SK-N-SH (cell line): ENCODE results near the gene HCAR2. TPM values are rescaled to one million over a fixed set of nuclear protein-coding genes. Genes with fewer than 3 reads are reported as not detected.
"Not testable (repeated sequence)": the region's sequence is repeated elsewhere in the genome, so short reads cannot be mapped to it uniquely, and the experiment has no call there.

Experiments
- CTCF ChIA-PET: fragments of 300-600, 350-600 bp; formaldehyde crosslinking; extraction: SDS; loops from one replicate; lab custom pipeline; 2021; lab: Yijun Ruan, JAX
- POLR2A ChIA-PET: fragments of 350-600 bp; sonication (Branson Sonifier 250); formaldehyde crosslinking; extraction: SDS; loops from one replicate; lab custom pipeline; 2020; ENCODE audit warnings: antibody characterized with exemption, inconsistent platforms; lab: Yijun Ruan, JAX
- DNase-seq: peaks from one replicate; pipeline ENCODE4 v3.0.0; 2012
- H2AFZ ChIP-seq: fragments of 200-600 bp; sonication (generic); 2 replicates; pipeline ENCODE4 v1.8.1; 2016; ENCODE audit warnings: antibody characterized with exemption, mild to moderate bottlenecking, low read depth
- H3F3A ChIP-seq: fragments of 200-600 bp; sonication (generic); replicated peaks from 2 replicates; pipeline ENCODE3; 2016; ENCODE audit warnings: antibody characterized with exemption, mild to moderate bottlenecking; ENCODE audit not compliant: insufficient read depth
- H3K27ac ChIP-seq, 2 experiments: fragments of 200-500 bp in 1 of 2; fragments of 200-600 bp in 1 of 2; sonication (Bioruptor generic) in 1 of 2; sonication (generic), shearing (Covaris generic) in 1 of 2; 2 replicates each; pipeline versions ENCODE4 v1.5.1 to v1.6.1; 2014 to 2016; ENCODE audit warnings: low read depth in 2 of 2, inconsistent platforms in 1 of 2, low read length in 1 of 2, mild to moderate bottlenecking in 1 of 2, mixed read lengths in 1 of 2
- H3K27me3 ChIP-seq: fragments of 200-600 bp; sonication (generic), shearing (Covaris generic); 2 replicates; pipeline ENCODE4 v1.6.1; 2016; ENCODE audit warnings: mixed run types; ENCODE audit not compliant: insufficient read depth
- H3K36me3 ChIP-seq, 2 experiments: fragments of 200-500 bp in 1 of 2; fragments of 200-600 bp in 1 of 2; sonication (Bioruptor generic) in 1 of 2; sonication (generic) in 1 of 2; replicated peaks in 1 of 2; 2 replicates each; pipeline versions ENCODE3 to v1.5.1; 2014 to 2016; ENCODE audit warnings: low read length in 1 of 2, mild to moderate bottlenecking in 1 of 2; ENCODE audit not compliant: insufficient read depth in 2 of 2, control insufficient read depth in 1 of 2
- H3K4me1 ChIP-seq, 2 experiments: fragments of 200-500 bp in 1 of 2; fragments of 200-600 bp in 1 of 2; sonication (Bioruptor generic) in 1 of 2; sonication (generic), shearing (Covaris generic) in 1 of 2; 2 replicates each; pipeline versions ENCODE4 v1.5.1 to v1.6.1; 2014 to 2016; ENCODE audit warnings: low read depth in 1 of 2, low read length in 1 of 2, mixed run types in 1 of 2; ENCODE audit not compliant: insufficient read depth in 2 of 2, control insufficient read depth in 1 of 2
- H3K4me2 ChIP-seq: fragments of 200-600 bp; sonication (generic), shearing (Covaris generic); 2 replicates; pipeline ENCODE4 v1.6.1; 2017; ENCODE audit warnings: mixed run types
- H3K4me3 ChIP-seq, 2 experiments: fragments of 200-500 bp in 1 of 2; fragments of 200-600 bp in 1 of 2; sonication (Bioruptor generic) in 1 of 2; sonication (generic), shearing (Covaris generic) in 1 of 2; 2 replicates each; pipeline versions ENCODE4 v1.5.1 to v1.8.1; 2014 to 2016; ENCODE audit warnings: low read depth in 2 of 2, inconsistent platforms in 1 of 2, low read length in 1 of 2, mild to moderate bottlenecking in 1 of 2, mixed read lengths in 1 of 2, moderate library complexity in 1 of 2
- H3K79me2 ChIP-seq: fragments of 200-600 bp; sonication (generic); 2 replicates; pipeline ENCODE4 v1.8.1; 2017; ENCODE audit warnings: mild to moderate bottlenecking; ENCODE audit not compliant: insufficient read depth
- H3K9ac ChIP-seq: fragments of 200-600 bp; sonication (generic); 2 replicates; pipeline ENCODE4 v1.6.1; 2017; ENCODE audit warnings: mixed run types
- H3K9me2 ChIP-seq: fragments of 200-600 bp; sonication (generic); 2 replicates; pipeline ENCODE4 v1.6.1; 2017; ENCODE audit warnings: mixed run types
- H3K9me3 ChIP-seq: fragments of 200-600 bp; sonication (generic); 2 replicates; pipeline ENCODE4 v1.6.1; 2017; ENCODE audit warnings: mixed run types, mild to moderate bottlenecking, moderate library complexity
- H4K20me1 ChIP-seq: fragments of 200-600 bp; sonication (generic); 2 replicates; pipeline ENCODE4 v1.6.1; 2017; ENCODE audit warnings: mild to moderate bottlenecking, mixed run types; ENCODE audit not compliant: insufficient read depth
- CTCF ChIP-seq: fragments of 200-600 bp; sonication (generic); IDR thresholded peaks from 2 replicates; pipeline ENCODE4 v1.6.1; 2017; ENCODE audit warnings: antibody characterized with exemption, mild to moderate bottlenecking, moderate library complexity
- ELF1 ChIP-seq: IDR thresholded peaks from 2 replicates; pipeline ENCODE4 v1.4.0; 2012
- EZH2phosphoT487 ChIP-seq: fragments of 200-600 bp; sonication (generic); IDR thresholded peaks from 2 replicates; pipeline ENCODE4 v1.6.1; 2017; ENCODE audit warnings: low read depth, mixed run types, mild to moderate bottlenecking, antibody characterized with exemption, moderate library complexity, borderline replicate concordance
- FOSL2 ChIP-seq: IDR thresholded peaks from 2 replicates; pipeline ENCODE4 v1.4.0; 2012; ENCODE audit warnings: low read depth, mild to moderate bottlenecking, moderate library complexity, borderline replicate concordance
- FOXJ3 ChIP-seq: sonication (generic); formaldehyde crosslinking; IDR thresholded peaks from 2 replicates; pipeline ENCODE4 v1.5.1; 2020; ENCODE audit warnings: mild to moderate bottlenecking, missing genetic modification reagents
- GABPA ChIP-seq: IDR thresholded peaks from 2 replicates; pipeline ENCODE4 v1.4.0; 2012; ENCODE audit warnings: low read depth, mild to moderate bottlenecking
- IRF3 ChIP-seq: fragments of 150-350 bp; IDR thresholded peaks from 2 replicates; pipeline ENCODE4 v1.6.1; 2016; ENCODE audit warnings: mild to moderate bottlenecking, low read depth, low read length
- PBX3 ChIP-seq: IDR thresholded peaks from 2 replicates; pipeline ENCODE4; 2012
- RXRA ChIP-seq: IDR thresholded peaks from 2 replicates; pipeline ENCODE4 v1.4.0; 2012; ENCODE audit warnings: low read depth, mild to moderate bottlenecking, borderline replicate concordance
- SMC3 ChIP-seq: IDR thresholded peaks from 2 replicates; pipeline ENCODE4 v1.6.1; 2012; ENCODE audit warnings: low read depth, low read length, improper control_type of control experiment
- TAF1 ChIP-seq: IDR thresholded peaks from 2 replicates; pipeline ENCODE4 v1.6.1; 2012; ENCODE audit warnings: low read depth, mild to moderate bottlenecking, low read length, moderate library complexity, borderline replicate concordance
- TEAD4 ChIP-seq: IDR thresholded peaks from 2 replicates; pipeline ENCODE4 v1.4.0; 2012; ENCODE audit warnings: mild to moderate bottlenecking, borderline replicate concordance; ENCODE audit not compliant: insufficient read depth
- USF1 ChIP-seq: IDR thresholded peaks from 2 replicates; pipeline ENCODE4 v1.4.0; 2012; ENCODE audit warnings: low read depth, borderline replicate concordance
- WGBS: methylation state at CpG from one replicate; pipeline ENCODE4 v1.1.6; 2017; ENCODE audit warnings: low lambda C conversion rate; 5-methylcytosine and 5-hydroxymethylcytosine counted together
- polyA plus RNA-seq, 3 experiments: library from polyadenylated mRNA; depleted of rRNA; stranded (reverse); fragments of >200 nt; gene quantifications; 2 replicates each; pipeline ENCODE4 v1.2.3, GENCODE V29; 2012

The HCAR2 gene
- polyA plus RNA-seq, 1 of the 3 experiments (the other 2 are of a cell fraction): not detected

- TF ChIP-seq PBX3 (no peak), FOXJ3 (no peak), ELF1 (no peak), GABPA (no peak), SMC3 (no peak), IRF3 (no peak), EZH2phosphoT487 (no peak), USF1 (no peak), FOSL2 (no peak), TAF1 (no peak)
Observed at GRCh38 chr12:122656298-122656697, 46.9 kb downstream of the HCAR2 start (continued).

GRCh38 chr12:122653291-122653690 is 49.9 kb downstream of the HCAR2 start:
- H3K4me2 ChIP-seq, CTCF ChIA-PET, H3F3A ChIP-seq, H3K36me3 ChIP-seq, H3K79me2 ChIP-seq, H2AFZ ChIP-seq, H3K9ac ChIP-seq, H3K4me1 ChIP-seq, DNase-seq, POLR2A ChIA-PET, H3K27ac ChIP-seq, H4K20me1 ChIP-seq, H3K4me3 ChIP-seq, H3K9me3 ChIP-seq, H3K27me3 ChIP-seq, H3K9me2 ChIP-seq: not testable (repeated sequence)
- WGBS: over 99% methylated on average over 8 of the region's 8 CpGs

GRCh38 chr12:122651520-122652224 is 51.5 kb downstream of the HCAR2 start:
- no peak overlapping the region for H3K27ac ChIP-seq
- no peak for DNase-seq
- TF ChIP-seq CTCF (no peak), TEAD4 (no peak), GABPA (no peak), RXRA (no peak)
- no peak overlapping the region for H3K9ac ChIP-seq
- no peaks in the 10 kb centered on the region for H3F3A ChIP-seq
- CTCF ChIA-PET: no interaction called here
- no peaks in the 10 kb centered on the region for H3K9me2 ChIP-seq
- H3K4me3 ChIP-seq: no peak overlapping the region
- no peaks in the 10 kb centered on the region for H3K27me3 ChIP-seq
- no peaks in the 10 kb centered on the region for H3K9me3 ChIP-seq
- 93% methylated on average over 11 of the region's 11 CpGs for WGBS
- H3K36me3 ChIP-seq: no peaks in the 10 kb centered on the region
- H3K4me1 ChIP-seq: no peaks in the 10 kb centered on the region
- H4K20me1 ChIP-seq: no peaks in the 10 kb centered on the region
- no peaks in the 10 kb centered on the region for H3K79me2 ChIP-seq
- POLR2A ChIA-PET: no interaction called here
- H3K4me2 ChIP-seq: no peak overlapping the region
- no peak overlapping the region for H2AFZ ChIP-seq
